ENCODE data around the gene COMMD10.

The COMMD10 gene

GRCh38 chr5:116154252-116154651 lies 69.4 kb downstream of the COMMD10 start:
- TF ChIP-seq ZFX (IDR thresholded peaks at IDR 0.05): no peak
- TF ChIP-seq CTCF (conservative IDR thresholded peaks at IDR 0.05): no peak
- no peak overlapping the region for H3K27ac ChIP-seq

- no peak for TF ChIP-seq ZFX (IDR thresholded peaks at IDR 0.05)
- no peak for TF ChIP-seq CTCF (conservative IDR thresholded peaks at IDR 0.05)
- H3K27ac ChIP-seq: no peak overlapping the region
Measured at GRCh38 chr5:116154931-116155330, 70.1 kb downstream of the COMMD10 start.

GRCh38 chr5:116157902-116158301 lies 73.1 kb downstream of the COMMD10 start:
- no peak for TF ChIP-seq CTCF (conservative IDR thresholded peaks at IDR 0.05)
- TF ChIP-seq ZFX (IDR thresholded peaks at IDR 0.05): no peak
- H3K27ac ChIP-seq: no peak overlapping the region

- TF ChIP-seq ZFX (IDR thresholded peaks at IDR 0.05) (no peak), CTCF (conservative IDR thresholded peaks at IDR 0.05) (no peak)
- no peak overlapping the region for H3K27ac ChIP-seq
Measured at GRCh38 chr5:116159006-116159405, 74.2 kb downstream of the COMMD10 start.

- TF ChIP-seq ZFX (IDR thresholded peaks at IDR 0.05): no peak
- no peak for TF ChIP-seq CTCF (conservative IDR thresholded peaks at IDR 0.05)
Measured at GRCh38 chr5:116174111-116174510, 89.3 kb downstream of the COMMD10 start.

GRCh38 chr5:116176121-116176520 lies 91.3 kb downstream of the COMMD10 start:
- TF ChIP-seq CTCF (conservative IDR thresholded peaks at IDR 0.05) (no peak), ZFX (IDR thresholded peaks at IDR 0.05) (no peak)
- H3K27ac ChIP-seq: no peak overlapping the region

More at GRCh38 chr5:116174111-116174510, 89.3 kb downstream of the COMMD10 start:
- no peak overlapping the region for H3K27ac ChIP-seq

- TF ChIP-seq ZFX (IDR thresholded peaks at IDR 0.05): no peak
- no peak for TF ChIP-seq CTCF (conservative IDR thresholded peaks at IDR 0.05)
Measured at GRCh38 chr5:116178925-116179324, 94.1 kb downstream of the COMMD10 start.

More at GRCh38 chr5:116178925-116179324, 94.1 kb downstream of the COMMD10 start:
- H3K27ac ChIP-seq: no peak overlapping the region
